HG03432 (cell line): ENCODE results near the gene LAMB1.

ENCODE experiments used
- ATAC-seq: cut with Tn5 transposase; IDR thresholded peaks from one replicate; pipeline ENCODE4 v1.9.1; 2021; ENCODE audit warnings: mild to moderate bottlenecking, moderate library complexity; ENCODE audit not compliant: unreplicated experiment

The LAMB1 gene

GRCh38 chr7:107884066-107884818, 118.7 kb downstream of the LAMB1 start:
- ATAC-seq = no peak

GRCh38 chr7:107882766-107883165, 120.2 kb downstream of the LAMB1 start:
- no peak for ATAC-seq

- ATAC-seq = peak; percentile 76
Measured at GRCh38 chr7:107879400-107880035, 123.4 kb downstream of the LAMB1 start.

GRCh38 chr7:107878636-107879035, 124.3 kb downstream of the LAMB1 start:
- no peak for ATAC-seq

DNA sequence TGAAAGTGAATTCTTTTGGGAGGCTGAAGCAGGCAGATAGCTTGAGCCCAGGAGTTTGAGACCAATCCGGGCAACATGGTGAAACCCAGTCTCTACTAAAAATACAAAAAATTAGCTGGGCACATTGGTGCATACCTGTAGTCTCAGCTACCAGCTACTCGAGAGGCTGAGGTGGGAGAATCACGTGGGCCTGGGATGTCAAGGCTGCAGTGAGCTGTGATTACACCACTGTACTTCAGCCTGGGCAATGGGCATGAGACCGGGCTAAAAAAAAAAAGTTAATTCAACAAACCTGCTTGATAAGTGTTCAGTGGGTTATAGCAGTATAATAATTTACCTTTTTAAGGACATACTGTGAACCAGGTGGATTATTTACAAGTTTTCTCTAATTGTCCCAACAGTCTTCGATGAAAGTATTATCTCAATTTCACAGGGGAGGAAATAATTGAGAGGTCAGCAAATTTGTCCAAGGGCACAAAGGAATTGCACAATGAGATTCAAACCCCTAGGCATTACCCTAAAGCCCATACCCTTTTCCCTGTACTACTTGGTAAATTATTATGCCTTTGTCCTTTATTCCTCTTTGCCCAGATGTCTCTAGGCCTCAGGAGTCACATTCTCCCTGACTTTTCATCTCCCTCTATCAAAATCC, 125.1 kb downstream of the LAMB1 start:
- ATAC-seq = no peak

GRCh38 chr7:107876916-107877315, 126.0 kb downstream of the LAMB1 start:
- no peak for ATAC-seq

- peak; percentile 80 for ATAC-seq
Measured at GRCh38 chr7:107874605-107875446, 128.1 kb downstream of the LAMB1 start.

GRCh38 chr7:107874111-107874510, 128.8 kb downstream of the LAMB1 start:
- no peak for ATAC-seq
